ENCODE measurements around the gene STK40. TPM values are rescaled to one million over a fixed set of nuclear protein-coding genes. Genes with fewer than 3 reads are reported as not detected.

STK40 gene
- total RNA-seq: 10 to 100 TPM; 25.7 to 39.3 (median 30.0) TPM

GRCh38 chr1:36385410-36386264 lies at the start of gene STK40:
Gene STK40, minus strand, starts transcription at chr1:36385924. Its CDS starts 24,592 bp downstream, at chr1:36361332.
- H3K4me3 ChIP-seq: peak within 1 kb of the TSS; percentile 74 to 91 (median 90)
- 0 to 1% methylated on average over 29 to 33 of the region's 82 CpGs for WGBS, 2 donors
- peak; percentile 96 to 97 for DNase-seq (ENCODE audit: low spot score in 2 of 2)
- no peaks in the 10 kb centered on the region for H3K9me3 ChIP-seq
- H3K36me3 ChIP-seq: peaks cover 0 to 10% (median 0%) of the 10 kb centered on the region in 3 donors
- TF ChIP-seq POLR2A (IDR thresholded peaks at IDR 0.05): peak; percentile 78 to 94
- peak in 1 of 2 donors; percentile 42 for TF ChIP-seq EP300 (IDR thresholded peaks at IDR 0.05)
- TF ChIP-seq, protein P1, sequence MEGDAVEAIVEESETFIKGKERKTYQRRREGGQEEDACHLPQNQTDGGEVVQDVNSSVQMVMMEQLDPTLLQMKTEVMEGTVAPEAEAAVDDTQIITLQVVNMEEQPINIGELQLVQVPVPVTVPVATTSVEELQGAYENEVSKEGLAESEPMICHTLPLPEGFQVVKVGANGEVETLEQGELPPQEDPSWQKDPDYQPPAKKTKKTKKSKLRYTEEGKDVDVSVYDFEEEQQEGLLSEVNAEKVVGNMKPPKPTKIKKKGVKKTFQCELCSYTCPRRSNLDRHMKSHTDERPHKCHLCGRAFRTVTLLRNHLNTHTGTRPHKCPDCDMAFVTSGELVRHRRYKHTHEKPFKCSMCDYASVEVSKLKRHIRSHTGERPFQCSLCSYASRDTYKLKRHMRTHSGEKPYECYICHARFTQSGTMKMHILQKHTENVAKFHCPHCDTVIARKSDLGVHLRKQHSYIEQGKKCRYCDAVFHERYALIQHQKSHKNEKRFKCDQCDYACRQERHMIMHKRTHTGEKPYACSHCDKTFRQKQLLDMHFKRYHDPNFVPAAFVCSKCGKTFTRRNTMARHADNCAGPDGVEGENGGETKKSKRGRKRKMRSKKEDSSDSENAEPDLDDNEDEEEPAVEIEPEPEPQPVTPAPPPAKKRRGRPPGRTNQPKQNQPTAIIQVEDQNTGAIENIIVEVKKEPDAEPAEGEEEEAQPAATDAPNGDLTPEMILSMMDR (IDR thresholded peaks at IDR 0.05): peak in 1 of 5 experiments; percentile 10
- H3K27ac ChIP-seq: peak within 1 kb of the TSS; percentile 92 to 97 (median 96)
- H3K4me1 ChIP-seq: peaks cover 0 to 67% (median 36%) of the 10 kb centered on the region in 4 donors
- no peaks in the 10 kb centered on the region for H3K27me3 ChIP-seq

DNA sequence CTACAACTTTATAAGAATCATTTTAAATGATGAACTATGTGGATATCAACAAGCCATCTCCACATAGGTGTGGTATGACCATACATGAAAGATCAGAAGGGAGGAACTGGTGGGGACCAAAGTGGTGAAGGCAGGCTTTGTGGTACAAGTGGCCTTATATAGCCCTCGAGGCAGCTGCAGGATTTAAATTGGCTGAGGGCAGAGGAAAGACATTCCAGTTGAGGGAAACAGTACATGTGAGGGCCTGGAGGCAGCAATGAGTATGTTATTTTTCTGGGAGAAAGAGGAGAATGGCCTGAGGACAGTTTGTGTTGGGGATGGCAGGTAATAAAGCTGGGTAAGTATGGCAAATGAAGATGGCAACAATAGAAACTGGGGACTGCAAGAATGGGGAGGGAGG lies 47.4 kb upstream of the STK40 start:
- peaks cover 0 to 59% (median 0%) of the 10 kb centered on the region in 3 donors for H3K36me3 ChIP-seq
- H3K9me3 ChIP-seq: no peaks in the 10 kb centered on the region
- no peaks in the 10 kb centered on the region for H3K27me3 ChIP-seq
- 37 to 42% methylated on average over 1 of the region's 1 CpG for WGBS, 2 donors
- DNase-seq (ENCODE audit: low spot score in 2 of 2): no peak
- H3K4me3 ChIP-seq: no peak overlapping the region
- TF ChIP-seq POLR2A (IDR thresholded peaks at IDR 0.05): no peak
- TF ChIP-seq, protein P1 (IDR thresholded peaks at IDR 0.05): no peak
- no peak for TF ChIP-seq EP300 (IDR thresholded peaks at IDR 0.05)
- no peaks in the 10 kb centered on the region for H3K4me1 ChIP-seq
- H3K27ac ChIP-seq: no peak overlapping the region

DNA sequence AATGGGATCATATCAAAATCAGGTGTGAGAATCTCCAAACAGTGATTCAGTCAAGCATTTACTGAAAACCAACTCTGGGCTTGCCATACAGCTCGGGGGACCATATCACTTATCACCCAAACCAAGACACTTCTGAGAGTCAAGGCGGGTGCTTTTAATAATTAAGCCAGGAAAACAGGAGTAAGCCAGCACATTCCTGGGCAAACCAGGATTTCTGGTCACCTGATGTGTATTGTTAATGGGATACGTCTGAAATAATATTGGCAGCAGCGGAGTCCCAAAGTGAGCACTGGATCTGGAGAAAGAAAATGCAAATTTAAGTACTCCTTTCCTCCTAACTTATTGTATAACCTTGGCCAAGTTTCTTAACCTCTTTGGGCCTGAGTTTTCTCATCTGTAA lies 46.9 kb upstream of the STK40 start:
- Histone ChIP-seq H3K27me3 (no peaks in the 10 kb centered on the region), H3K36me3 (peaks cover 0 to 55% (median 0%) of the 10 kb centered on the region in 3 donors), H3K9me3 (no peaks in the 10 kb centered on the region), H3K27ac (no peak overlapping the region), H3K4me1 (no peaks in the 10 kb centered on the region), H3K4me3 (no peak overlapping the region)
- DNase-seq (ENCODE audit: low spot score in 2 of 2): no peak
- TF ChIP-seq EP300 (IDR thresholded peaks at IDR 0.05): no peak
- no peak for TF ChIP-seq POLR2A (IDR thresholded peaks at IDR 0.05)
- TF ChIP-seq, protein P1 (IDR thresholded peaks at IDR 0.05): no peak
- 72 to 78% methylated on average over 4 of the region's 4 CpGs for WGBS, 2 donors

- Histone ChIP-seq H3K4me1 (peaks cover 0 to 4% (median 0%) of the 10 kb centered on the region in 4 donors), H3K27ac (no peak overlapping the region), H3K9me3 (no peaks in the 10 kb centered on the region), H3K27me3 (no peaks in the 10 kb centered on the region), H3K4me3 (no peak overlapping the region), H3K36me3 (peaks cover 0 to 69% (median 0%) of the 10 kb centered on the region in 3 donors)
- no peak for DNase-seq (ENCODE audit: low spot score in 2 of 2)
- 79 to 80% methylated on average over 4 of the region's 4 CpGs for WGBS, 2 donors
- TF ChIP-seq, protein P1 (IDR thresholded peaks at IDR 0.05): no peak
- TF ChIP-seq EP300 (IDR thresholded peaks at IDR 0.05): no peak
- TF ChIP-seq POLR2A (IDR thresholded peaks at IDR 0.05): no peak
These were observed 40.1 kb upstream of the STK40 start for GRCh38 chr1:36425791-36426190.

GRCh38 chr1:36421649-36422048 lies 35.9 kb upstream of the STK40 start:
- H3K4me1 ChIP-seq: peaks cover 0 to 20% (median 2%) of the 10 kb centered on the region in 4 donors
- no peak overlapping the region for H3K4me3 ChIP-seq
- H3K27me3 ChIP-seq: no peaks in the 10 kb centered on the region
- H3K36me3 ChIP-seq: peaks cover 0 to 64% (median 0%) of the 10 kb centered on the region in 3 donors
- H3K9me3 ChIP-seq: no peaks in the 10 kb centered on the region
- H3K27ac ChIP-seq: peak overlapping the region in 1 of 4 donors; percentile 57
- no peak for DNase-seq (ENCODE audit: low spot score in 2 of 2)
- TF ChIP-seq POLR2A (IDR thresholded peaks at IDR 0.05) (no peak), EP300 (IDR thresholded peaks at IDR 0.05) (no peak)
- TF ChIP-seq, protein P1 (IDR thresholded peaks at IDR 0.05): no peak
- WGBS, 2 donors: 85 to 87% methylated on average over 7 of the region's 7 CpGs
